HG03354 (cell line): ENCODE data around the gene A1CF.
"Not testable (repeated sequence)": the region's sequence is repeated elsewhere in the genome, so short reads cannot be mapped to it uniquely, and the experiment has no call there.

Experiments used
- ATAC-seq: cut with Tn5 transposase; IDR thresholded peaks from one replicate; pipeline ENCODE4 v1.9.1; 2021; ENCODE audit warnings: mild to moderate bottlenecking; ENCODE audit not compliant: unreplicated experiment, poor library complexity, severe bottlenecking

A1CF gene

GRCh38 chr10:50798297-50798696 is 87.1 kb downstream of the A1CF start:
- ATAC-seq, result no peak

GRCh38 chr10:50796693-50797092 is 88.7 kb downstream of the A1CF start:
- no peak for ATAC-seq

GRCh38 chr10:50794490-50794889 is 90.9 kb downstream of the A1CF start:
- no peak for ATAC-seq

- no peak for ATAC-seq
These were observed 96.2 kb downstream of the A1CF start for GRCh38 chr10:50788951-50789945.

- ATAC-seq, result not testable (repeated sequence)
These were observed 97.5 kb downstream of the A1CF start for GRCh38 chr10:50787962-50788361.

DNA sequence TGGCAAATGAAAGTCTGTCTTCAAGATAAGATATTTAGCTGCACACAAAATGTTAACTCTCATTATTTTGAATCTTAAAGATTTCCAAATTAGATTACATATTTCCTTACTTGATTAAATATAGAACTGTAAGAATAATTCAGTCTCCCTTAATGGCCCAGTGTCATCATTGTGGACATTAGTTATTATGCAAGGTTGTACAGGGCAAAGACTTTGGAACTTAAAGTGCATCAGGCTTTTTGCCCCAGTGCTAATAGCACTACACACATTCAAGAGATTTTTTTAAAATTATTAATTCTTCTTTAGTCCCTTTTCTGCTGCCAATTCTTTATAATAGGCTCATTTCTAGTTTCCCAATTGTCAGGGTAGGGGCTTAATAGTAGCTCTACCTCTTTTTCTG is 103.4 kb downstream of the A1CF start:
- ATAC-seq, result not testable (repeated sequence)

- not testable (repeated sequence) for ATAC-seq
These were observed 105.4 kb downstream of the A1CF start for GRCh38 chr10:50780036-50780435.

GRCh38 chr10:50774868-50775267 is 110.6 kb downstream of the A1CF start:
- ATAC-seq, result not testable (repeated sequence)

DNA sequence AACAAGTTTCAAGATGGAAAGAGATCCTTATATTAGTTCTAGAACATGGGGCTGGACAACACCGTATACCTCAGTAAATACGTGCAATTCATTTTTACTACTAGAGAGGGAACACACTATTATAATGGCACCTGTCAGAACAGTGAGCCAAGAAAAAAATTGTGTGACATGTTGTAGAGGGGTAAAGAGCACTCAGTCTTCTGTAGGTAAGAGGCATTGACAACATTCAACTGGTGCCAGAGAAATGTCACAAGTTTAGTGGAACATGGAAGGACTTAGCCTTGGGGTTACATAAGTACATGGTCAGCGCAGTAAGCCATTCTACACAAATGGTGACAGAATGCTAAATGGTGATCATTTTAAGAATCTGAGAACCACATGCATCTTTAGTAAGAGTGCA is 113.4 kb downstream of the A1CF start:
- ATAC-seq, result not testable (repeated sequence)

GRCh38 chr10:50766774-50767513 is 118.5 kb downstream of the A1CF start:
- ATAC-seq, result not testable (repeated sequence)
